WERI-Rb-1 (cell line): ENCODE data around the gene ISCU.

Experiments
- DNase-seq: peaks from one replicate; pipeline ENCODE4 v3.0.0-alpha.2; 2020
- H3K27ac ChIP-seq: fragments of 250-450 bp; sonication (Bioruptor Pico); 2 replicates; pipeline ENCODE4 v1.5.1; 2020; ENCODE audit warnings: mild to moderate bottlenecking, moderate library complexity
- H3K27me3 ChIP-seq: fragments of 250-450 bp; sonication (Bioruptor Pico); 2 replicates; pipeline ENCODE4 v1.5.1; 2021; ENCODE audit warnings: mild to moderate bottlenecking, low read depth, moderate library complexity; ENCODE audit not compliant: insufficient read depth, severe bottlenecking
- H3K36me3 ChIP-seq: fragments of 250-450 bp; sonication (Bioruptor Pico); 2 replicates; pipeline ENCODE4 v1.5.1; 2020; ENCODE audit warnings: mild to moderate bottlenecking, moderate library complexity
- H3K4me3 ChIP-seq: 2 replicates; pipeline ENCODE4 v1.5.1; 2011; ENCODE audit warnings: low read depth, mild to moderate bottlenecking, control low read depth, low read length
- H3K9me3 ChIP-seq: fragments of 250-450 bp; sonication (Bioruptor Pico); 2 replicates; pipeline ENCODE4 v1.5.1; 2021; ENCODE audit warnings: mild to moderate bottlenecking, moderate library complexity; ENCODE audit not compliant: severe bottlenecking
- TF ChIP-seq, protein P1 (sequence below): IDR thresholded peaks from 2 replicates; pipeline ENCODE4 v1.5.1; 2011; ENCODE audit warnings: low read depth, mild to moderate bottlenecking, control low read depth, inconsistent platforms, low read length

The ISCU gene

GRCh38 chr12:108605000-108605689 lies 42.7 kb downstream of the ISCU start:
- TF ChIP-seq, protein P1, sequence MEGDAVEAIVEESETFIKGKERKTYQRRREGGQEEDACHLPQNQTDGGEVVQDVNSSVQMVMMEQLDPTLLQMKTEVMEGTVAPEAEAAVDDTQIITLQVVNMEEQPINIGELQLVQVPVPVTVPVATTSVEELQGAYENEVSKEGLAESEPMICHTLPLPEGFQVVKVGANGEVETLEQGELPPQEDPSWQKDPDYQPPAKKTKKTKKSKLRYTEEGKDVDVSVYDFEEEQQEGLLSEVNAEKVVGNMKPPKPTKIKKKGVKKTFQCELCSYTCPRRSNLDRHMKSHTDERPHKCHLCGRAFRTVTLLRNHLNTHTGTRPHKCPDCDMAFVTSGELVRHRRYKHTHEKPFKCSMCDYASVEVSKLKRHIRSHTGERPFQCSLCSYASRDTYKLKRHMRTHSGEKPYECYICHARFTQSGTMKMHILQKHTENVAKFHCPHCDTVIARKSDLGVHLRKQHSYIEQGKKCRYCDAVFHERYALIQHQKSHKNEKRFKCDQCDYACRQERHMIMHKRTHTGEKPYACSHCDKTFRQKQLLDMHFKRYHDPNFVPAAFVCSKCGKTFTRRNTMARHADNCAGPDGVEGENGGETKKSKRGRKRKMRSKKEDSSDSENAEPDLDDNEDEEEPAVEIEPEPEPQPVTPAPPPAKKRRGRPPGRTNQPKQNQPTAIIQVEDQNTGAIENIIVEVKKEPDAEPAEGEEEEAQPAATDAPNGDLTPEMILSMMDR: no peak
- DNase-seq: no peak
- H3K27me3 ChIP-seq: no peaks in the 10 kb centered on the region
- H3K9me3 ChIP-seq: peaks cover 4% of the 10 kb centered on the region
- no peak overlapping the region for H3K27ac ChIP-seq
- H3K4me3 ChIP-seq: no peak overlapping the region
- H3K36me3 ChIP-seq: no peaks in the 10 kb centered on the region

DNA sequence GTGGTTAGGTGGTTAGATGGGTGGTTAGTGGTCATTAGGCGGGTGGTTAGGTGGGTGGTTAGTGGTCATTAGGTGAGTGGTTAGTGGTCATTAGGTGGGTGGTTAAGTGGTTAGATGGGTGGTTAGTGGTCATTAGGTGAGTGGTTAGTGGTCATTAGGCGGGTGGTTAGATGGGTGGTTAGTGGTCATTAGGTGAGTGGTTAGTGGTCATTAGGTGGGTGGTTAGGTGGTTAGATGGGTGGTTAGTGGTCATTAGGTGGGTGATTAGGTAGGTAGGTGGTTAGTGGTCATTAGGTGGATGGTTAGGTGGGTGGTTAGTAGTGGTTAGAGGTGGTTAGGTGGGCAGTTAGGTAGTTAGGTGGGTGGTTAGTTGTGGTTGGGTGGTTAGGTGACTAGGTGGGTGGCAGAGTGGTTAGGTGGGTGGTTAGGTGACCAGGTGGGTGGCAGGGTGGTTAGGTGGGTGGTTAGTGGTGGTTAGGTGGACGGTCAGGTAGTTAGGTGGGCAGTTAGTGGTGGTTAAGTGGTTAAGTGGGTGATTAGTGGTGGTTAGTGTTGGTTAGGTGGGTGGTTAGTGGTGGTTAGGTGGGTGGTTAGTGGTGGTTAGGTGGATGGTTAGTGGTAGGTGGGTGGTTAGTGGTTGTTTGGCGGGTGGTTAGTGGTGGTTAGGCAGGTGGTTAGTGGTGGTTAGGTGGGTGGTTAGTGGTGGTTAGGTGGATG lies 43.5 kb downstream of the ISCU start:
- Histone ChIP-seq H3K36me3 (no peaks in the 10 kb centered on the region), H3K27ac (no peak overlapping the region), H3K27me3 (no peaks in the 10 kb centered on the region), H3K4me3 (no peak overlapping the region), H3K9me3 (peaks cover 4% of the 10 kb centered on the region)
- TF ChIP-seq, protein P1: no peak
- DNase-seq: no peak

DNA sequence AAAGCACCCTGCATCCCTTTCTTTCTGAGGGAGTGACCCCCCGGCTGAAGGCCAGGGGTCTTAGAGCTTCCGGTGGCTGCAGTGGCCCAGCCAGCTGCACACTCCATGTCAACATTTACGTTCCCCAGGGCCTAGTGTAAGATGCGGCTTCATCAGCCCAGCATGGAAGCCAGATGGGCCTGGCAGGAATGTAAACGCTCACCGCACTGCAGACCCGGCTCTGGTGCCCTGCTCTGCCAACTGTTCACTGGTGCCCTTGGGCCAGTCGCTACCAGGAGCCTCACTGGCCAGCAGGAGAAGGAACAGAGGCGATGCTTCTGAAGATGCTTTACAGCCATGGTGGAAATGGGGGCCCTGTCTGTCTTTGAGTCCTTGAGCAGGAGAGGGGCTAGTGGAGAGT lies 44.1 kb downstream of the ISCU start:
- Histone ChIP-seq H3K9me3 (peaks cover 4% of the 10 kb centered on the region), H3K36me3 (no peaks in the 10 kb centered on the region), H3K4me3 (no peak overlapping the region), H3K27ac (no peak overlapping the region), H3K27me3 (no peaks in the 10 kb centered on the region)
- TF ChIP-seq, protein P1: no peak
- no peak for DNase-seq

- no peak overlapping the region for H3K27ac ChIP-seq
- DNase-seq: no peak
- no peaks in the 10 kb centered on the region for H3K27me3 ChIP-seq
- TF ChIP-seq, protein P1: no peak
- H3K36me3 ChIP-seq: no peaks in the 10 kb centered on the region
- H3K4me3 ChIP-seq: no peak overlapping the region
- peaks cover 4% of the 10 kb centered on the region for H3K9me3 ChIP-seq
These were observed 45.7 kb downstream of the ISCU start for GRCh38 chr12:108607981-108608600.

DNA sequence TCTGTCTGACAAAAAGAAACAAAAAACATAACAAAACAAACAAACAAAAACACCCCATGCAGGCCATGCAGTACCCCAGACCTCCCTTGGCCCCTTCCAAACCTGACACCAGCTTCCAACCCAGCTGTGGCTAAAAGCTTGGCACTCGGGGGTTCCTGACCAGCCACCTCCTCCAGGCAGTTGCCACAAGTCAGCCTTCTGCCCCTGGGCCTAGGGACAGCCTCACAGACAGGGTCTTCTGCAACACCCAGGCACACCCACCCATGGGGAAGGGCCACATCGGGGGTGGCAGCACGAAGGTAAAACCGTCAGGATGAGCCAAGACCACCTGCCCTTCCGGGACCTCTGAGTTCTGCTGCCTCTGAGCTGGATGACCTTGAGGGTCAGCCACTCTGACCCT lies 46.2 kb downstream of the ISCU start:
- H3K27ac ChIP-seq: no peak overlapping the region
- no peak for DNase-seq
- TF ChIP-seq, protein P1: no peak

More for the DNA sequence above, 46.2 kb downstream of the ISCU start:
- peaks cover 4% of the 10 kb centered on the region for H3K9me3 ChIP-seq
- no peak overlapping the region for H3K4me3 ChIP-seq
- no peaks in the 10 kb centered on the region for H3K36me3 ChIP-seq
- H3K27me3 ChIP-seq: no peaks in the 10 kb centered on the region
